Urinary bladder (tissue), 4 donors: Measurements from ENCODE around the gene SCFD2. TPM values are rescaled to one million over a fixed set of nuclear protein-coding genes. Genes with fewer than 3 reads are reported as not detected.

Experiments used
- DNase-seq: peaks from one replicate; pipeline ENCODE4 v3.0.0-alpha.2; 2015; ENCODE audit errors: extremely low spot score
- H3K27ac ChIP-seq: one replicate; pipeline ENCODE4 v1.5.1; 2013; ENCODE audit warnings: low read depth, mild to moderate bottlenecking, moderate library complexity
- H3K36me3 ChIP-seq: one replicate; pipeline ENCODE4 v1.6.1; 2013; ENCODE audit warnings: mild to moderate bottlenecking, moderate library complexity; ENCODE audit not compliant: insufficient read depth
- H3K4me1 ChIP-seq: one replicate; pipeline ENCODE4 v1.6.1; 2013; ENCODE audit warnings: mild to moderate bottlenecking, moderate library complexity; ENCODE audit not compliant: insufficient read depth
- H3K4me3 ChIP-seq: one replicate; pipeline ENCODE4 v1.5.1; 2013; ENCODE audit warnings: low read depth, low read length
- WGBS: extraction: QIAGEN DNeasy Blood & Tissue Kit; methylation state at CpG from one replicate; pipeline ENCODE4 v1.1.7; 2013; 5-methylcytosine and 5-hydroxymethylcytosine counted together
- polyA plus RNA-seq: library from polyadenylated mRNA; stranded (reverse); fragments of 200-250 nt; gene quantifications from one replicate; pipeline ENCODE4 v1.2.3, GENCODE V29; 2013
- total RNA-seq: library from RNA; depleted of rRNA; stranded (reverse); fragments of >200 nt; gene quantifications from one replicate; pipeline ENCODE4 v1.2.3, GENCODE V29; 2014
- donor health status: healthy with polysubstance abuse.
- donor health status: healthy.

The SCFD2 gene
- total and polyA plus RNA-seq, 2 donors, result 8.1 to 23.8 TPM

DNA sequence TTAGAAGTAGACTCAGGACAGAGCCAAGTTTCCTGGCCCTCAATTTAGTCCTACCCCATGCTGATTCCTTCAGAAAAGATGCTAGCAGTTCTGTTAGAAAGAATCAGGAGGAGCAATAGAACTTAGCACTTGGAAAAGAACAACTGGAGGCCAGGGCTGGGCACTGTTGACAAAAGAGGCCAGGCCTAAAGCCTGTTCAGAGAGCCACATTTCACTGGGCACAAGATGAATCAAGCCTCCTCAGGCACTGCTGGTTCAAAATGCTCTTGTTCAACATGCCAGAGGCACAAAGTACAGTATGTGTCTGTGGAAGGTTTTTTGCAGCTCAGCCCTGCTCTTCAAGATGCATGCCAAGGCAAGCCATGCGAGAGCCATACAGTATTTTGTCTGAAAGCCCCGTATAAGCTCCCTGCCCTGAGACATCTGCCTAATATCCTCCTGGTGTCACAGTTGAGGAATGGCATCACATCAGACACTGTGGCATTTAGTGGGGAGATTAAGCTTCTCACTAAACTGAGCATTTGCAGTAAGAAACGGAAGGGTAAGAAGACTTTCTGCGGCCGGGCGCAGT is 450.0 kb downstream of the SCFD2 start:
- DNase-seq, result no peak
- Histone ChIP-seq H3K4me3 (no peak overlapping the region), H3K36me3 (no peaks in the 10 kb centered on the region), H3K4me1 (peaks cover 5% of the 10 kb centered on the region), H3K27ac (no peak overlapping the region)
- WGBS, result 91% methylated on average over 6 of the region's 6 CpGs

DNA sequence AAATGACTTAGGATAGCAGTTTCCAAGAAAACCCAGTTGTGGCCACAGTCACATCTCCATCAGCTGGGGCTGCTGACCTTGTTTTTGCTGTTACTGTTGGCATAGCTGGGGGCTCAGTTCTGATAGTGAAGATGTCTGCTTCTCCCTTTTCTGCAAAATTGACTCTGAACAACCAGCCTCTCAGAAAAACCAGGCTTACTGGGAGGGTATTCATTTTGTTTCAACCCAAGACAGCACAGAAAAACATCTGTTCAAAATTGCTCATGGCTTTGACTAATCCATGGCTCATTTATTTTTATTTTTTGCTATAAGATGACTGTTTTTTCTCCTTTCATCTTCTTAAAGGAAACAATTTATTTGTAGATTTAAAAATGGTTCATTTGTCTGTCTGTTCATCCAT is 450.7 kb downstream of the SCFD2 start:
- DNase-seq, result no peak
- H3K36me3 ChIP-seq, result no peaks in the 10 kb centered on the region

DNA sequence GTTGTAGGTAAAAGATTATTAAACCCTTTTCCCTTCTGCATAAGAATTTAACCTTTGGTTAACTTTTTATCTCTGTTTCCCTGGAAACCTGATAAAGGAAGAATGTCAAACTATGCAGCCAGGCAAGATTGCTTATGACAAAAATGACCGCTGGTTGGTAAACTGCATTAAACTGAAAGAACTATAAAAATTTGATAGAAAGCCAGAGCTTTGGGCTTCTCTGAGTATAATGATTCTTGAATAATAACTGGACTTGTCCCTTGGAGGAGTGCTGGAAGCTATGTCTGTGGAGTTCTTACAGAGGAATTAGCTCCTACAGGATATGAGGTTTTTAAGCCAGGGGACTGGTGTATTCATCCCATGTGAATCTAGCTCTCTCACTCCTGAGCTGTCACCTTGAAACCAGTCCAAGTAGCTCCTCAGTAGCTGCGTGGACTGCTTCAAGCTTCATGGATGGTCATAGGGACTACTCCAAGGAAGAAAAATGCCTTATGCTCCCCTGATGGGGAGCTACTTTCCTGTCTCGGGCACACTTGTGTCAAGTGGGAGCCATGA is 451.7 kb downstream of the SCFD2 start:
- WGBS, result 40% methylated on average over 3 of the region's 3 CpGs
- Histone ChIP-seq H3K4me3 (no peak overlapping the region), H3K36me3 (no peaks in the 10 kb centered on the region), H3K27ac (peak overlapping the region; percentile 46), H3K4me1 (peaks cover 5% of the 10 kb centered on the region)
- no peak for DNase-seq

More for the DNA sequence above, 450.7 kb downstream of the SCFD2 start:
- Histone ChIP-seq H3K4me1 (peaks cover 5% of the 10 kb centered on the region), H3K4me3 (no peak overlapping the region), H3K27ac (peak overlapping the region; percentile 57)

DNA sequence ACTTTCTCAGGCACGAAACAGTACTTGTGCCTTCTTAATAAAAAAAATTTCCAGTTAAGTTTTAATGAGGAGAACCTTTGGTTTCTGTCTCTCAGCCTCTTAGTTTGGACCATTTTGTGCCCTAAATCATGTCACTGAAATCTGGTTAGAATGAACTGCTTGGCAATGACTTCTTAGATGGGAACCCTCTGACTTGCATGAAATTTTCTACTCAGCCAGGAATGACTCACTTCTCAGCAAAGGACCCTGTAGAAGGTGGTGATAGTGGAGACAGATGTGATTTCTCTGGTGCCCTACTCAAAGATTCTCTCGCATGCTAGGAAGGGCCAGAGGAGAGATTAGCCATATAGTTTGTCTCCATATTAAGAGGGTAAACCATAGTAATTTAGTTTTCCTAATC is 453.3 kb downstream of the SCFD2 start:
- no peaks in the 10 kb centered on the region for H3K36me3 ChIP-seq
- 84% methylated on average over 2 of the region's 2 CpGs for WGBS
- DNase-seq, result no peak
- peaks cover 5% of the 10 kb centered on the region for H3K4me1 ChIP-seq
- H3K4me3 ChIP-seq, result no peak overlapping the region
- peak overlapping the region; percentile 67 for H3K27ac ChIP-seq

DNA sequence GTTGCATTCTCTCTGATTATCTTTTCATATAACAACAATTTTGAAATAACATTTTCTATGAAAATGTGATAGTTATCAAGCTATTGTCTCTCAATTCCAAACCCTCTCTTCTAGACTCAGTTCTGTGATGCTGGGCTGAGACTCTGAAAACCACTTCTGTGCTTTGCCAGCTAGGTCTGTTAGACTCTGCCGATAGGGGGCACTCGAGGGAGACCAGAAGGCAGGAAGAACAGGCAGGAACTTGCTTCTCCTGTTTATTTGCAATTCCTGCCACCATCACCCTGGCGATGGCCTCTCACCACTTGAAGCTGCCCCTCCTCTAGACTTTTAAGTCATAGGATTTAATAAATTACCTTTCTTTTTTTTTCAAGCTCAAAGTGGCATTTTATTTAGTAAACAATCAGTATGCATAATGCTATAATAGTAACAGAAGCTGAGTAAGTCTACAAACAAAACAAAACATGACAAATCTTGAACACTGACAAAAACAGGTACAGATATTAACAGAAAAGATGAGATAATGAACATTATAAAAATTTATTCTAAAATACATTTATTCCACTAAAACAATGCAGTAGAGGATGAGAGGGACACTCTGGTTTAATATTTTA is 454.1 kb downstream of the SCFD2 start:
- 17% methylated on average over 3 of the region's 3 CpGs for WGBS
- no peak for DNase-seq
- Histone ChIP-seq H3K4me3 (no peak overlapping the region), H3K4me1 (peaks cover 5% of the 10 kb centered on the region), H3K36me3 (no peaks in the 10 kb centered on the region), H3K27ac (no peak overlapping the region)

DNA sequence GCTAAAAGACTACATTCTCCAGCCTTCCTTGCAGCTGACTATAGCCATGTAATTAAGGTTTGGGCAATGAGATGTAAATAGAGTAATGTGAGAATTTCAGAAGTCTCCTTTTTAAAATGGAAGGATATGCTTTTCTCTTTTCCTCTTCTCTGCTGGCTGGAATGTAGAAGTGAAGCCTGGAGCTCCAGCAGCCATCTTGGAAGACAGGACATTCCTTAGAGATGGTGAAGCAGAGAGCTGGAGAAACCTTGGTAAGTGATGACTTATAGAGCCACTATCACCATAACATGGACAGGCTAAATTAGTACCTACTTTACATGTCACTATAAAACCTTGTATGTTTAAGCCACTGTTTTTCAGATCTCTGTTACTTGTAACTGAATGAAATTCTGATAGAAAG is 455.7 kb downstream of the SCFD2 start:
- no peak for DNase-seq
- Histone ChIP-seq H3K27ac (no peak overlapping the region), H3K4me3 (no peak overlapping the region), H3K36me3 (no peaks in the 10 kb centered on the region), H3K4me1 (peaks cover 4% of the 10 kb centered on the region)

DNA sequence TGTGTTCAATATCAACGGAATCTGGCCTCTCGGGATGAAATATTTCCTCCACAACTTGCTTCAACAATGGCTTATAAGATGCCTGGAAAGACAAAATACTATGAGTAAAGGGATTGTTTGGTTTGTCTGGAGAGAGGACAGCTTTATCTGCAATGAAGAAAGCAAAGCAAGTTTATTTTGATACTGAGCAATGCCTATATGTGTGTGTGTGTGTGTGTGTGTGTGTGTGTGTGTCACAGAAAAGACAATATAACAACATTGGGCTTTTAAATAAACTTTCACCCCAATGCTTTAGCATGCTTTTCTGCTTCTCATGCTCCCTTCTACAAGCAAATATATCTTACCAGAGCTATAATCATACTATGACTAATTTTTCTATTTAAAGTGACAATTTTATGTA is 458.4 kb downstream of the SCFD2 start:
- H3K27ac ChIP-seq, result no peak overlapping the region
- WGBS, result 46% methylated on average over 2 of the region's 2 CpGs
- no peak overlapping the region for H3K4me3 ChIP-seq
- no peak for DNase-seq
- no peaks in the 10 kb centered on the region for H3K36me3 ChIP-seq
- no peaks in the 10 kb centered on the region for H3K4me1 ChIP-seq

DNA sequence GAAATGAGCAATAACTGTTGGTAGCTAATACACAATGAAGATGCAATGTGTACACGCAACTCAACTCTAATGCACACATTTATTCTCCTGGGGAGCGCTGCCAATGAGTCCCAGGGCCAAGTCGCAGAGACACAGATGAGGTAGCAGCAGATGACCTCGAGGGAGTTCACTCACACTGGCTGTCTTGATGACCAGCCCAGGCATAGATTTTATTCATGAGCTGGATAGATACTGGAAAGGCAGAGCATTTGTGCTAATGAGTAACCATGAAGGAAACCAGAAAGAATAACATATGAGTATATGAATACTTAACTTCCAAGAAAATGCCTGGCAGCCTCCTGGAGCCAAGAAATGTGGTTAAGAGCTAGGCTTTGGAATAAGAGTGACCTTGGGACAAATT is 461.4 kb downstream of the SCFD2 start:
- H3K4me3 ChIP-seq, result no peak overlapping the region
- H3K27ac ChIP-seq, result no peak overlapping the region
- no peaks in the 10 kb centered on the region for H3K4me1 ChIP-seq
- 94% methylated on average over 4 of the region's 4 CpGs for WGBS
- H3K36me3 ChIP-seq, result no peaks in the 10 kb centered on the region
- no peak for DNase-seq

DNA sequence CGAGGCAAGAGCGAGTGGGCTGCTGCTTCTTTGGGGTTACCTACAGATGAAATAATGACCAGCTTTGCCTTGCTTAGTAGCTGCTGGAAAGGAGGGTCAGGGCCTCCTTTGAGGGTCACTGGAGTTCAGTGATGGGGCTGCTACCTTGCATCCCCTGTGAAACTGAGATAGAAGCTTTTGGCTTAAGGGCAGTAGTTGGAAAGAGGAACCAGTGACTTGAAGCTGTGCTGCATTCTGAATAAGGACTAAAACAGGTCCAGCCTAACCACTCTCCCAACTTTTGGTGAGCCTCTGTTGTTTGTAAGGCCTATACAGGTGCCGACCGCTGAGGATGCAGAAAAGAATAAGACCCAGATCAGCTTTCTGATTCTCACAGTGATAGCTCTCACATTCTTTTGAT is 462.6 kb downstream of the SCFD2 start:
- H3K27ac ChIP-seq, result no peak overlapping the region
- no peaks in the 10 kb centered on the region for H3K4me1 ChIP-seq
- no peaks in the 10 kb centered on the region for H3K36me3 ChIP-seq
- no peak overlapping the region for H3K4me3 ChIP-seq
- 97% methylated on average over 4 of the region's 4 CpGs for WGBS
- DNase-seq, result no peak

DNA sequence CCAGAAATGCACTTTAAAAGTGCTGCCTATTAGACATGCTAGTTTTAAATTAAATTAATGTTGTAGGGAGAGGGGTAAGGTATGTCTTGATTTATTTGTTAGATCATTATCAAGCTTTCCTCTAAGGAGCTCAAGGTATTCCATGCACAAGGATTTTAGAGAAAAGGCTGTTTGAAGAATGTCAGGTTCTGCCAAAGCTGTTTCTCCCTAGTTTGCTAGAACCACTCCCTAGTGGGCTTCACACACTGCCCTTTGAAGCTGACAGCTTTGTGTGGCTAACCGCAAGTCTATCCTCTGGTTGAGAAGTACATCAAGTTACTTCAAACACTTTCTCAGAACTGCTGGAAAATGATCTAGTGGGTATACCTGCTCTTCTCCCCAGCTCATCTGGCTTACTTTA is 471.4 kb downstream of the SCFD2 start:
- H3K4me3 ChIP-seq, result no peak overlapping the region
- H3K4me1 ChIP-seq, result no peaks in the 10 kb centered on the region
- no peak for DNase-seq
- WGBS, result 84% methylated on average over 1 of the region's 1 CpG
- no peaks in the 10 kb centered on the region for H3K36me3 ChIP-seq
- no peak overlapping the region for H3K27ac ChIP-seq

DNA sequence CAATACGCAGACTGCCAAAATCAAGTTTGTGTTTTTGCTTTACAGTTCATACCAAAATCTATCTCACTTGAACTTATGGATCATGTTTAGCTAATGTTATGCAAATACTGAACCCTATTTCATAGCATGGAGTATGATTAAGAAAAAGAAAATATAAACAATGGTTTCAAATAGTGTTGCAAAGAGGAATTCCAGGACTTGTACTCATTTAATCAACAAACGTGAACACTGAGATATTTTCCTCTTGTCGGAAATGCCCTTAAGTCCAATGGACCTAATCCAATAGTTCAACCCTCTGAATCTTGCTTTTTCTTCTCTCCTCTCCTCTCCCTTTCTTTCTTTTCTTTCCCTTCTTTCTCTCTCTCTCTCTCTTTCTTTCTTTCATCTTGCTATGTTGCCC is 473.0 kb downstream of the SCFD2 start:
- no peak overlapping the region for H3K4me3 ChIP-seq
- 76% methylated on average over 3 of the region's 3 CpGs for WGBS
- H3K4me1 ChIP-seq, result no peaks in the 10 kb centered on the region
- DNase-seq, result no peak
- no peak overlapping the region for H3K27ac ChIP-seq
- no peaks in the 10 kb centered on the region for H3K36me3 ChIP-seq

DNA sequence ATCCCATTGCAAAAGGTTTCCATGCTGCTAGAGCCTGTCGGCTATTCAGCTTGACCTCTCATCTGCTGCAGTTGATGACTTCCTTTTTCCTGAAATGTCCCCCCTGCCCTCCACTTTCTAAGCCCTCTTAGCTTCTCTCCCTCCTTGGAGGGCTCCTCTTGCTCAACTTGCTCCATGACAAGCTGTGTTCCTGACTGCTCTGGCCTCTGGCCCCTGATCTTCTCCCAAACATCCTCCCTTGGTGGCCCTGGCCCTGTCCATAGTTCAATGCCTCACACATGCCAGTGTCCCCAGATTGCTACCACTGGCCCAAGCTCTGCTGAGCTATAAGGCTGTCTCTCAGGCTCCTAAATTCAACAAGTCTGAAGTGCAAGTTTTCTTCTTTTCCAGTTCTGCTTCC is 474.1 kb downstream of the SCFD2 start:
- Histone ChIP-seq H3K36me3 (no peaks in the 10 kb centered on the region), H3K27ac (no peak overlapping the region), H3K4me3 (no peak overlapping the region), H3K4me1 (no peaks in the 10 kb centered on the region)
- 74% methylated on average over 1 of the region's 1 CpG for WGBS
- no peak for DNase-seq

DNA sequence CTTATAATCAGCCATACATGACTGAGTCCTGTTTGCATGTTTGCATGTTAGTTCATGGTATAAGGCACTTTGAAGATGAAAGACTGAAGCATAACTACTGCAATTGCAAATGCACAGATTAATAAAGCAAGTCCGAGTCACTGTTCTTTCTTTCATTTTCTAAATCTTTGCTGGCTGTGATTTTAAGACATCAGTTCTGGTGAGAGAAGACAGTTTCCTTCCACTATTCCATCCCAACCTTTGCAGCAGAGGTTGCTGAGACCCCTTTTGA is 475.4 kb downstream of the SCFD2 start:
- Histone ChIP-seq H3K36me3 (no peaks in the 10 kb centered on the region), H3K27ac (no peak overlapping the region), H3K4me1 (no peaks in the 10 kb centered on the region), H3K4me3 (no peak overlapping the region)
- WGBS, result 75% methylated on average over 1 of the region's 1 CpG
- DNase-seq, result no peak

DNA sequence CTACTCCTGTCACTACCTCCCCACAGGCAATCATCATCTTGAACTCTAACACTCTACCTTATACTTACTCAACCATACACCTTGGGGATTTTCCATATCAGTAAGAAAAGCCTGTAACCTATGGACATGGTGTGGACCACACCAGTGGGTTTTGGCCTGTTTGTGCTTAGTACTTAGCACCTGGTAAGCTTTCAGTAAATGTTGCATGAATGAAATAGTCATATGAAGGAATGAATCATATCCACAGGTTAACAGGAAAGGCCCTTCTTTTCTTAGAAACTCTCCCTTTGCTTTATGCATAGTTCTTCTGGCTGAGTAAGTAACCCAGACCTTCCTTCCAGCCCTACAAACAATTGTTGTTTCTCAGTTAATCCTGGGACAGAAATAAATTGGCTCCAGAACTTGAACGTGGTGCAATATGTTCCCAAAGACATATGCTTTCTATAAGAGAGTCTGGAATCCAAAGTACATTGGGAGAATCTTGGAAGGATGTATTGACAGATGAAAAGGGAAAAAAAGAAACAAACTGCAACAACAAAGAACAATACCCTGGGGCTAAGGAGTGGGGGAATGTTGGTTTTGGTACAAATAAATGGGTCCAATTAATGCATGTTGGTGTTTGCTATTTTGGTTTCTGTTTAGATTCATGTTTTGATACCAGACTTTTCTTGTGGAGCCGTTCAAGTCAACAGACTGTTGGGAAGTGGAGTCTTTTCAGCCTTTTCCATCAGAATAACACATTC is 475.9 kb downstream of the SCFD2 start:
- Histone ChIP-seq H3K4me1 (no peaks in the 10 kb centered on the region), H3K36me3 (no peaks in the 10 kb centered on the region), H3K27ac (no peak overlapping the region), H3K4me3 (no peak overlapping the region)
- WGBS, result 55% methylated on average over 2 of the region's 2 CpGs
- DNase-seq, result no peak
